ENCODE measurements around the gene GRB2. TPM values are rescaled to one million over a fixed set of nuclear protein-coding genes. Genes with fewer than 3 reads are reported as not detected.

Gene GRB2
- total and polyA plus RNA-seq, 4 donors, result 51.0 to 198 (median 114) TPM

DNA sequence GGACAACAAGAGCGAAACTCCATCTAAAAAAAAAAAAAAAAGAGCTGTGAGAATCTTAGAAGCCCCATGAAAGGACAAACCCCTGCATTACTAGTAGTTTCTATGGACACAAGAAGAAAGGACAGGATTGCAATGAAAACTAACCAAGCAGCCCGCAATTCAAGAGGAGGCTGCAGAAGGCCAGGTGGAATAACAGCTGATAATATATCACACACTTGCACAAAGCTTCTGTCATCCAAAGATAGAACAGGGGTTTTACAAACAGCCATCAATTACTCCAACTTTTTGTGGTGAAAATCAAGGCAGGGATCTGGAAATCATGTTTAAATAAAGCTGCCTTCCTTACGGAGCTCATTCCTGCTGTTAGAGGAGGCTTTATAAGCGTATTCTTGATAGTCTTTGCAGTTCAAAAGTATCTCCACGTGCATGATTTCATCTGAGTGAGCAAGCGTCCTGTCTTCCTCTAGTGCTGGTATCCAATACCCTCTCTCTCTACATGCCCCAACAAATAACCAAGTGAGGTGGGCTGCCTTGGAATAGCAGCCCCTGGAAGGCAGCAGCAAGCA lies 27.8 kb upstream of the GRB2 start:
- TF ChIP-seq CTCF (IDR thresholded peaks at IDR 0.05; ENCODE audit: control extremely low read depth, extremely low read depth), result no peak
- 79 to 91% methylated on average over 6 of the region's 6 CpGs for WGBS, 2 donors
- Histone ChIP-seq H3K4me3 (no peak overlapping the region), H3K9ac (ENCODE audit: insufficient read depth in 1 of 2, low read length in 2 of 2) (no peak overlapping the region), H3K27ac (ENCODE audit: low read depth in 1 of 2, low read length in 1 of 2) (no peak overlapping the region), H3K9me3 (ENCODE audit: control insufficient read depth in 4 of 4, insufficient read depth in 3 of 4, low read length in 3 of 4) (no peaks in the 10 kb centered on the region), H3K27me3 (ENCODE audit: control insufficient read depth in 3 of 3, insufficient read depth in 3 of 3, low read length in 2 of 3) (no peaks in the 10 kb centered on the region), H3K36me3 (ENCODE audit: control insufficient read depth in 4 of 4, insufficient read depth in 4 of 4, low read length in 4 of 4) (no peaks in the 10 kb centered on the region), H3K4me1 (ENCODE audit: control insufficient read depth in 5 of 5, insufficient read depth in 5 of 5, low read length in 5 of 5) (peaks cover 0 to 6% (median 0%) of the 10 kb centered on the region in 5 donors)
- DNase-seq, result no peak
- ATAC-seq (ENCODE audit: insufficient read depth, low FRiP score), result no peak

- Histone ChIP-seq H3K9me3 (ENCODE audit: control insufficient read depth in 4 of 4, insufficient read depth in 3 of 4, low read length in 3 of 4) (no peaks in the 10 kb centered on the region), H3K4me3 (no peak overlapping the region), H3K27me3 (ENCODE audit: control insufficient read depth in 3 of 3, insufficient read depth in 3 of 3, low read length in 2 of 3) (no peaks in the 10 kb centered on the region), H3K36me3 (ENCODE audit: control insufficient read depth in 4 of 4, insufficient read depth in 4 of 4, low read length in 4 of 4) (no peaks in the 10 kb centered on the region), H3K27ac (ENCODE audit: low read depth in 1 of 2, low read length in 1 of 2) (peak overlapping the region in 1 of 2 donors; percentile 52), H3K4me1 (ENCODE audit: control insufficient read depth in 5 of 5, insufficient read depth in 5 of 5, low read length in 5 of 5) (peaks cover 0 to 6% (median 0%) of the 10 kb centered on the region in 5 donors), H3K9ac (ENCODE audit: insufficient read depth in 1 of 2, low read length in 2 of 2) (no peak overlapping the region)
- peak in 1 of 3 donors; percentile 18 for DNase-seq
- WGBS, 2 donors, result 59 to 73% methylated on average over 11 of the region's 11 CpGs
- no peak for ATAC-seq (ENCODE audit: insufficient read depth, low FRiP score)
- TF ChIP-seq CTCF (IDR thresholded peaks at IDR 0.05; ENCODE audit: control extremely low read depth, extremely low read depth), result no peak
Measured at GRCh38 chr17:75430159-75430974, 24.9 kb upstream of the GRB2 start.

GRCh38 chr17:75428543-75429469 lies 23.3 kb upstream of the GRB2 start:
- ATAC-seq (ENCODE audit: insufficient read depth, low FRiP score), result no peak
- no peaks in the 10 kb centered on the region for H3K27me3 ChIP-seq (ENCODE audit: control insufficient read depth in 3 of 3, insufficient read depth in 3 of 3, low read length in 2 of 3)
- TF ChIP-seq CTCF (IDR thresholded peaks at IDR 0.05; ENCODE audit: control extremely low read depth, extremely low read depth), result no peak
- H3K27ac ChIP-seq (ENCODE audit: low read depth in 1 of 2, low read length in 1 of 2), result peak overlapping the region in 1 of 2 donors; percentile 17
- no peaks in the 10 kb centered on the region for H3K36me3 ChIP-seq (ENCODE audit: control insufficient read depth in 4 of 4, insufficient read depth in 4 of 4, low read length in 4 of 4)
- DNase-seq, result peak in 1 of 3 donors; percentile 27
- peaks cover 0 to 6% (median 0%) of the 10 kb centered on the region in 5 donors for H3K4me1 ChIP-seq (ENCODE audit: control insufficient read depth in 5 of 5, insufficient read depth in 5 of 5, low read length in 5 of 5)
- no peak overlapping the region for H3K9ac ChIP-seq (ENCODE audit: insufficient read depth in 1 of 2, low read length in 2 of 2)
- H3K4me3 ChIP-seq, result no peak overlapping the region
- WGBS, 2 donors, result 73 to 77% methylated on average over 17 of the region's 17 CpGs
- H3K9me3 ChIP-seq (ENCODE audit: control insufficient read depth in 4 of 4, insufficient read depth in 3 of 4, low read length in 3 of 4), result no peaks in the 10 kb centered on the region

Data from lung (tissue), 12 donors.